GM13977 (cell line): ENCODE measurements around the gene ZNF784.
A peak's percentile ranks its signal among the peaks of the same experiment; 100 is the strongest.

Source experiments
- DNase-seq: peaks from one replicate; pipeline ENCODE4 v3.0.0; 2012; ENCODE audit warnings: low spot score
- in situ Hi-C: fragments of 300-500 bp; cut with MboI; formaldehyde crosslinking; loops from one replicate; pipeline ENCODE4 v1.12.0; 2022; ENCODE audit warnings: low sequenced_read_pairs, low pct_unique_long_range_greater_than_20kb, mixed read lengths, inconsistent platforms; ENCODE audit not compliant: unreplicated experiment
- TF ChIP-seq, protein P1 (sequence below): IDR thresholded peaks from 2 replicates; pipeline ENCODE4 v1.5.1; 2012; ENCODE audit warnings: mild to moderate bottlenecking, control low read depth; ENCODE audit not compliant: insufficient read depth; ENCODE audit errors: extremely low read depth, missing control alignments

Gene ZNF784

GRCh38 chr19:55581145-55581822, 43.1 kb downstream of the ZNF784 start:
- in situ Hi-C loops: no loop called here
- TF ChIP-seq, protein P1, sequence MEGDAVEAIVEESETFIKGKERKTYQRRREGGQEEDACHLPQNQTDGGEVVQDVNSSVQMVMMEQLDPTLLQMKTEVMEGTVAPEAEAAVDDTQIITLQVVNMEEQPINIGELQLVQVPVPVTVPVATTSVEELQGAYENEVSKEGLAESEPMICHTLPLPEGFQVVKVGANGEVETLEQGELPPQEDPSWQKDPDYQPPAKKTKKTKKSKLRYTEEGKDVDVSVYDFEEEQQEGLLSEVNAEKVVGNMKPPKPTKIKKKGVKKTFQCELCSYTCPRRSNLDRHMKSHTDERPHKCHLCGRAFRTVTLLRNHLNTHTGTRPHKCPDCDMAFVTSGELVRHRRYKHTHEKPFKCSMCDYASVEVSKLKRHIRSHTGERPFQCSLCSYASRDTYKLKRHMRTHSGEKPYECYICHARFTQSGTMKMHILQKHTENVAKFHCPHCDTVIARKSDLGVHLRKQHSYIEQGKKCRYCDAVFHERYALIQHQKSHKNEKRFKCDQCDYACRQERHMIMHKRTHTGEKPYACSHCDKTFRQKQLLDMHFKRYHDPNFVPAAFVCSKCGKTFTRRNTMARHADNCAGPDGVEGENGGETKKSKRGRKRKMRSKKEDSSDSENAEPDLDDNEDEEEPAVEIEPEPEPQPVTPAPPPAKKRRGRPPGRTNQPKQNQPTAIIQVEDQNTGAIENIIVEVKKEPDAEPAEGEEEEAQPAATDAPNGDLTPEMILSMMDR: no peak
- no peak for DNase-seq

DNA sequence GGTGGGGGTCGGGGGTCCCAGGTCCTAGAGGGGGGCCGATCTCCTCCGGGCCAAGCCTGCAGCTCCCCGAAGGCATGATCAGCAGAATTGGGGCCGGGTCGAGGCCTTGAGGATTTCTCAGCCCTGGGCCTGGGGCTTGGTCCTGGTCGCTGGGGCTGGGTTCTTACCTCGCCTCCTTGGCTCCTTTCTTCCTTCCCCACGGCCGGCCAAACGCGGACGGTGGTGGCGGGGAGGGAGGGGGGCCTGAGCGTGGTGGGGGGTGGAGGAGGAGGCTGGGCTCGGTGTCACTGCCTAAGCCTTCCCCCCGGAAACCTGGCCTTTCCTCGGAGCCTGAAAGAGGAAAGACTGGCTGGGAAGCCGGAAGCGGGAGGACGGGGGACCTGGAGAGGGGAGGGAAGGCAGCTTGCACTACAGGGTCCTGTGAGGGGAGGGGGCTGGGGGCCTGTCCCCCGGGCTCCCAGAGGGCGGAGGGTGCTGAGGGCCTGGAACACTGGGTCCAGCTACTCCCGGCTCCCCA, 43.7 kb downstream of the ZNF784 start, which contains the start of gene ZNF579:
ZNF579 (minus strand) TSS at position 221 of the 517 bp plus-strand sequence. CDS start 1,209 bp downstream, outside the sequence.
- TF ChIP-seq, protein P1: no peak
- peak; percentile 87 for DNase-seq
- in situ Hi-C loops: no loop called here

DNA sequence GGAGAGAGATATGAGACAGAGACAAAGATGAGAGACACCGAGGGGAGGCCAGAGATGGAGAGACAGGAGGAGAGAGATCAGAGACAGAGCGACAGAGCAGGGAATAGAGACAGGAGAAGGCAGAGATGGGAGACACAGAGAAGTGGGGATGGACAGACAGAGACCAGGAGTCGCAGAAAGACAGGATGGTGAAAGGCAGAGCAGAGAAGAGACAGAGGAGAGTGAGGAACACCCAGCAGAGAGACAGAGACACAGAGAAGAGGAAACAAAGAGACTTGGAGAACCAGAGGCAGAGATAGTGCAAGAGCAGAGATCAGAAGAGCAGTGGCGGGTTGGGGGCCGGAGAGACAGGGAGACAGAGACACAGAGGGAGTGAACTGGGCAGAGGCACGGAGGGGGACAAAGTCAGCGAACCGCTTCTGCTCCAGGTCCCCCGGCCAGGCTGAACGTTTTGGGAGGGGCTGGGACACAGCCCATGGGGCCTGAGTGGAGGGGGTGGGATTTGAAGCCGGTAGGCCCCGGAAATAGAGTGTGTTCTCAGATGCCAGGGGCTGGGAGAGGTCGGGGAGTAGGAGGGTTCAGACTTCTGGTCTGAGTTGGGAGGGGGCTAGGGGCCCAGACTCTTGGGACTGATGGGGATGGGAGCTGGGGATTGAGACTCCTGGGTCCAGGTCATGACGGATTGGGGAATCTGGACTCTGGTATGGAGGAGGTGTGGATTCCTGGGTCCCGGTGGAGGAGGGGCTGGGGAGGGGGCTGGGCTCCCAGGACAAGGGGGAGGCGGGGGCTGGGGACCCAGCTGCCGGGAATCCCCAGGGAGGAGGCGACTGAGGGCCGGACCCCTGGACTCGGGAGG, 44.4 kb downstream of the ZNF784 start:
- in situ Hi-C loops: no loop called here
- TF ChIP-seq, protein P1: no peak
- DNase-seq: peak; percentile 70

GRCh38 chr19:55578761-55579747, 45.3 kb downstream of the ZNF784 start:
- in situ Hi-C loops: no loop called here
- TF ChIP-seq, protein P1: no peak

DNA sequence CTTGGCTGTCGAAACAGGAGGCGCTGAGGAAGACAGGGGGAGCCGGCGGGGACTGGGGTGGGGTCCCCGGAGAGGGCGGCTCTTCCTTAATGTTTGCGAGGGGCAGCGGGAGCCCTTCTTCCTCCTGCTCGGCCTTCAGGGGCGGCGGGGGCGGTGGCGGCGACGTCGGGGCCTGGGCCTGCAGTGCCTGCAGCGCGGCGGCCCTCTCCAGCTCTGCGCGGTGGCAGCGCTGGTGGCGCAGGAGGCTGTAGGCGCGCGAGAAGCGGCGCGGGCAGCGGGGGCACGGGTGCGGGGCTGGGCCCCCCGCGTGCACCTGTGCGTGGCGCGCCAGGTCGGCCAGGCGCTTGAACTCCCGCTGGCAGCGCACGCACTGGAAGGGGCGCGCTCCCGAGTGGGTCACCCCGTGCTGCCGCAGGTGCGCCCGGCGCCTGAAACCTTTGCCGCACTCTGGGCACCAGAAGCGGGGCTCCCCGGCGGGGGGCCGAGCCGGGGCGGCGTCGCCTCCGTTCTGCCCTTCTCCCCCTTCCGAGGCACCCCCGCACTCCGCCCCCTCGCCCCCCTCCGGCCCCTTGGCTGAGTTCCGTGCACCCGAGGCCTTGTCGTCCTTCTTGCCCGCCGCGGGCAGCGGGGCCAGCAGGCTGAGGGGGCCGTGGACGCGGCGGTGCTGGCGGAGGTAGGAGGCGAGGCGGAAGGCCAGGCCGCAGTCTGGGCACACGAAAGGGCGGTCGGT, 46.2 kb downstream of the ZNF784 start:
- in situ Hi-C loops: no loop called here
- no peak for DNase-seq
- TF ChIP-seq, protein P1: no peak

More at GRCh38 chr19:55578761-55579747, 45.3 kb downstream of the ZNF784 start:
- DNase-seq: no peak
